ENCODE measurements around the gene TBC1D10A. TPM values are rescaled to one million over a fixed set of nuclear protein-coding genes. Genes with fewer than 3 reads are reported as not detected.
A peak's percentile ranks its signal among the peaks of the same experiment; 100 is the strongest.

The TBC1D10A gene
- polyA plus RNA-seq, 1 donor (not counting 4 experiments of a cell fraction or from before 2014, with no cell fraction given) = 17.8 TPM

DNA sequence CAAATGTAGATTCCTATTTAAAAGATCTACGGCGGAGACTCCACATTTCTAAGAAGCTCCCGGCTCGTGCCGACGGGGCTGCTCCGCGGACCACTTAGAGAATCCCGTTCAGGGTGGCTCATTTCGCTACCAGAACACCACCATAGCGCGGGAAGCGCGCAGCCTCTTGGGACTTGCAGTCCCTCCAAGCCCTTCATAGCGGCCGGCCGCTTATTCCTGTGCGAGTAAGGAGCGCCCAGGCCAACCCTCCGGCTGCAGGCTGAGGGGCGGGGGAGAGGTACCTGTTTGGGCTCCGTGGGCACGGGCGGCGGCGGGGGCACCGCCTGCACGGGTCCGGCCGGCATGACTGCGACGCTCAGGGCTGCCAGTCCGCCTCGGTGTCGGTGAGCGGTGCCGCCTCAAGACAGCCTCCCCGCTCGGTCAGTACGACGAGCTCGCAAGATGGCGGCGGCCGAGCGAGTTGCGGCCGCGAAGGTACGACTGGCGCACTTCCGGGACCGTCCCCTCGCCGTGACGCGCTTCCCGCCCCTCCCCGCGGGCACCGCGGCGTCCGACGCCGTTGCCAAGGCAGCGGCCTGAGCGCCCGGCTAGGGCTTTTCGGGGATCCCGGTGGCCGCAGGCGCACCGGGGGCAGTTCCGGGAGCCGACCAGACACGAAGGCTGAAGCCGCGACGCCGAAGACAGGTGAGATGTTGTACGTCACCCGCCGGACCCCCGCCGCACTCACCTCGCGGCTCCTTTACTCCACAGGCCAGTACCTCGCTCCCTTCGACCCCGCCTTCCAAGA lies 29.9 kb upstream of the TBC1D10A start, which contains the start of the genes CCDC157 and SF3A1:
Gene CCDC157, plus strand, starts transcription at position 559 of the 787 bp plus-strand sequence. CDS start 8,994 bp downstream, outside the sequence.
Gene SF3A1, minus strand, starts transcription at position 446 of the 787 bp plus-strand sequence. Its CDS starts 102 bp downstream, at position 344.
- H2AFZ ChIP-seq (ENCODE audit: control insufficient read depth, low read length) = peak within 1 kb of the TSS; percentile 97
- dilution Hi-C loops (cut with MboI; ENCODE audit: extremely low pct_ligation_motif_present, low sequenced_read_pairs) = no loop called here
- H3K27me3 ChIP-seq (ENCODE audit: control insufficient read depth, extremely low read depth, insufficient read depth, low read length) = no peaks in the 10 kb centered on the region
- no peaks in the 10 kb centered on the region for H3K9me3 ChIP-seq (ENCODE audit: control insufficient read depth, low read depth, low read length)
- DNase-seq (ENCODE audit: low read depth, low spot score) (peak; percentile 30), FAIRE-seq (no peak)
- TF ChIP-seq, protein P1, sequence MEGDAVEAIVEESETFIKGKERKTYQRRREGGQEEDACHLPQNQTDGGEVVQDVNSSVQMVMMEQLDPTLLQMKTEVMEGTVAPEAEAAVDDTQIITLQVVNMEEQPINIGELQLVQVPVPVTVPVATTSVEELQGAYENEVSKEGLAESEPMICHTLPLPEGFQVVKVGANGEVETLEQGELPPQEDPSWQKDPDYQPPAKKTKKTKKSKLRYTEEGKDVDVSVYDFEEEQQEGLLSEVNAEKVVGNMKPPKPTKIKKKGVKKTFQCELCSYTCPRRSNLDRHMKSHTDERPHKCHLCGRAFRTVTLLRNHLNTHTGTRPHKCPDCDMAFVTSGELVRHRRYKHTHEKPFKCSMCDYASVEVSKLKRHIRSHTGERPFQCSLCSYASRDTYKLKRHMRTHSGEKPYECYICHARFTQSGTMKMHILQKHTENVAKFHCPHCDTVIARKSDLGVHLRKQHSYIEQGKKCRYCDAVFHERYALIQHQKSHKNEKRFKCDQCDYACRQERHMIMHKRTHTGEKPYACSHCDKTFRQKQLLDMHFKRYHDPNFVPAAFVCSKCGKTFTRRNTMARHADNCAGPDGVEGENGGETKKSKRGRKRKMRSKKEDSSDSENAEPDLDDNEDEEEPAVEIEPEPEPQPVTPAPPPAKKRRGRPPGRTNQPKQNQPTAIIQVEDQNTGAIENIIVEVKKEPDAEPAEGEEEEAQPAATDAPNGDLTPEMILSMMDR (optimal IDR thresholded peaks at IDR 0.05 in 1 of 3, IDR thresholded peaks at IDR 0.05 in 1 of 3, conservative IDR thresholded peaks at IDR 0.05 in 1 of 3; ENCODE audit: extremely low read depth in 1 of 3, insufficient read depth in 2 of 3, low read length in 3 of 3) = no peak
- no peak for TF ChIP-seq EZH2 (IDR thresholded peaks at IDR 0.05; ENCODE audit: low read length)
- H3K4me2 ChIP-seq (ENCODE audit: control insufficient read depth, extremely low read depth, insufficient read depth, low read depth, low read length) = peak within 1 kb of the TSS; percentile 95
- peaks cover 8% of the 10 kb centered on the region for H4K20me1 ChIP-seq (ENCODE audit: control insufficient read depth, extremely low read depth, insufficient read depth, low read length)
- peaks cover 5% of the 10 kb centered on the region for H3K9me1 ChIP-seq (ENCODE audit: control insufficient read depth, extremely low read depth, insufficient read depth, low read length)
- peaks cover 6 to 21% of the 10 kb centered on the region in 2 experiments for H3K36me3 ChIP-seq (ENCODE audit: control insufficient read depth in 2 of 2, extremely low read depth in 1 of 2, insufficient read depth in 2 of 2, low read length in 2 of 2)
- H3K4me1 ChIP-seq (ENCODE audit: control insufficient read depth, extremely low read depth, insufficient read depth, low read length) = peaks cover 18% of the 10 kb centered on the region
- H3K9ac ChIP-seq (ENCODE audit: control insufficient read depth, extremely low read depth, insufficient read depth, low read length) = peak within 1 kb of the TSS; percentile 93
- peaks cover 46% of the 10 kb centered on the region for H3K79me2 ChIP-seq (ENCODE audit: control insufficient read depth, insufficient read depth, low read length)
- peak within 1 kb of the TSS; percentile 91 to 99 (median 95) for H3K4me3 ChIP-seq (ENCODE audit: control insufficient read depth in 2 of 3, extremely low read depth in 1 of 3, insufficient read depth in 2 of 3, low read depth in 1 of 3, low read length in 3 of 3)
- H3K27ac ChIP-seq (ENCODE audit: control insufficient read depth, insufficient read depth, low read length) = peak within 1 kb of the TSS; percentile 91

DNA sequence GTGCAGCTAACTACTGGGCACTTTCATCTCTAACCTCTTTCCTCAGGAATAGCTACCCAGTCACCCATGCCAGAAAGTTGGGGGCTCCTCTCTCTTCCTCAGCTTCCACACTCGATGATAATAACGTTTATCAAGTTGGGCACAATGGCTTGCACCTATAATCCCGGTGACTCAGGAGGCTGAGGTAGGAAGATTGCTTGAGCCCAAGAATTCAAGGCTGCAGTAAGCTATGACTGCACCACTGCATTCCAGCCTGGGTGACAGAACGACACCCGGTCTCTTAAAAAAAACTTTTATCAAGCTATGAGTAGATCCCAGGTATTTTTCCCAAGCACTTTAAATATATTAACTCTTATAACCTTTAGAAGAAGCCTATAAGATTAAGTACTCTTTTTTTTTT lies 27.9 kb upstream of the TBC1D10A start:
- Histone ChIP-seq H3K36me3 (ENCODE audit: control insufficient read depth in 2 of 2, extremely low read depth in 1 of 2, insufficient read depth in 2 of 2, low read length in 2 of 2) (peaks cover 8 to 31% of the 10 kb centered on the region in 2 experiments), H3K9ac (ENCODE audit: control insufficient read depth, extremely low read depth, insufficient read depth, low read length) (peak overlapping the region; percentile 93), H3K9me1 (ENCODE audit: control insufficient read depth, extremely low read depth, insufficient read depth, low read length) (peaks cover 5% of the 10 kb centered on the region), H3K27ac (ENCODE audit: control insufficient read depth, insufficient read depth, low read length) (peak overlapping the region; percentile 3), H3K9me3 (ENCODE audit: control insufficient read depth, low read depth, low read length) (no peaks in the 10 kb centered on the region), H3K4me2 (ENCODE audit: control insufficient read depth, extremely low read depth, insufficient read depth, low read depth, low read length) (peak overlapping the region; percentile 75), H3K79me2 (ENCODE audit: control insufficient read depth, insufficient read depth, low read length) (peaks cover 59% of the 10 kb centered on the region), H3K27me3 (ENCODE audit: control insufficient read depth, extremely low read depth, insufficient read depth, low read length) (no peaks in the 10 kb centered on the region), H2AFZ (ENCODE audit: control insufficient read depth, low read length) (no peak overlapping the region), H3K4me1 (ENCODE audit: control insufficient read depth, extremely low read depth, insufficient read depth, low read length) (peaks cover 18% of the 10 kb centered on the region), H4K20me1 (ENCODE audit: control insufficient read depth, extremely low read depth, insufficient read depth, low read length) (peaks cover 8% of the 10 kb centered on the region), H3K4me3 (ENCODE audit: control insufficient read depth in 2 of 3, extremely low read depth in 1 of 3, insufficient read depth in 2 of 3, low read depth in 1 of 3, low read length in 3 of 3) (no peak overlapping the region)
- TF ChIP-seq, protein P1 (optimal IDR thresholded peaks at IDR 0.05 in 1 of 3, IDR thresholded peaks at IDR 0.05 in 1 of 3, conservative IDR thresholded peaks at IDR 0.05 in 1 of 3; ENCODE audit: extremely low read depth in 1 of 3, insufficient read depth in 2 of 3, low read length in 3 of 3) = no peak
- TF ChIP-seq EZH2 (IDR thresholded peaks at IDR 0.05; ENCODE audit: low read length) = no peak
- dilution Hi-C loops (cut with MboI; ENCODE audit: extremely low pct_ligation_motif_present, low sequenced_read_pairs) = no loop called here
- DNase-seq (ENCODE audit: low read depth, low spot score) (no peak), FAIRE-seq (no peak)

Data from keratinocyte (primary cell).